Putamen (tissue), 1 donor: Measurements from ENCODE around the gene PIWIL1.

Source experiments
- DNase-seq: peaks from one replicate; pipeline ENCODE4 v3.0.0-alpha.2; 2016; ENCODE audit warnings: low spot score

Gene PIWIL1

DNA sequence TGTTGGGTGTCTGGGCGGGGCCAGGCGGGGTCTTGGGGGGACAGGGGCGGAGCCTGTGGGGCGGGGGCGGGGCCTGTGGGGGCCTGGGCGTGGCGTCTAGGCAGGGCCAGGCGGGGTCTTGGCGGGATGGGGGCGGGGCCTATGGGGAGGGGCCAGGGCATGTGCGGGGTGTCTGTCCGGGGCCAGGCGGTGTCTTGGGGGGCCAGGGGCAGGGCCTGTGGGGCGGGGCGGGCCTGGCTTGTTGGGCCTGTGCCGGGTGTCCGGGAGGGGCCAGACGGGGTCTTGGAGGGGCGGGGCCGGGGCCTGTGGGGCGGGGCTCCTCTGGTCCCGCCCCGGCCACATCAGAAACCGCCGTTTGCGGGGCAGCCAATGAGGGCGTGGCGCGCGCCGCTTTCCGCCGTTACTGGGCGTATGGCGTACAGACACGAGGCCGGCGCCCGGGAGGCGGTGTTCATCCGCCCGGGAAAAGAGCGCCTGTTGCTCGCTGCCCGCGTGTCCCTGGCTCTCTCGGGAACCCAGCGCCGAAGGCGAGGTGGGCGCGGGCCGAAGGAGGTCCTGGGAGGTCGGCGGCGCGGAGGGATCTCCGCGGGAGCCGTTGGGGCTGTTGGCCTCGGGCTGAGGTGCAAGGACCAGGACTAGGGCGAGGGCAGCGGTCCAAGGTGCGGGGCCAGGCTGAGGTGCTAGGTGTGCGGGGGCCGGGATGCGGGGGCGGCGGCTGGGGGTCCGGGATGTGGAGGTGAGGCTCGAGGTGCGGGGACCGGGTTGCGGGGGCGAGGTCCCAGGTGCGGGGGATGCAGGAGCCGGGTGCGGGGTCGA is at the start of gene PIWIL1:
Gene PIWIL1, plus strand, starts transcription at position 400 of the 816 bp plus-strand sequence. CDS start 4,705 bp downstream, outside the sequence.
- no peak for DNase-seq

GRCh38 chr12:130288206-130288605 is 49.5 kb upstream of the PIWIL1 start:
- DNase-seq = no peak

- no peak for DNase-seq
Measured at GRCh38 chr12:130288691-130289090, 49.0 kb upstream of the PIWIL1 start.

GRCh38 chr12:130290114-130290513 is 47.6 kb upstream of the PIWIL1 start:
- no peak for DNase-seq

GRCh38 chr12:130298322-130299021 is 39.2 kb upstream of the PIWIL1 start:
- no peak for DNase-seq

DNA sequence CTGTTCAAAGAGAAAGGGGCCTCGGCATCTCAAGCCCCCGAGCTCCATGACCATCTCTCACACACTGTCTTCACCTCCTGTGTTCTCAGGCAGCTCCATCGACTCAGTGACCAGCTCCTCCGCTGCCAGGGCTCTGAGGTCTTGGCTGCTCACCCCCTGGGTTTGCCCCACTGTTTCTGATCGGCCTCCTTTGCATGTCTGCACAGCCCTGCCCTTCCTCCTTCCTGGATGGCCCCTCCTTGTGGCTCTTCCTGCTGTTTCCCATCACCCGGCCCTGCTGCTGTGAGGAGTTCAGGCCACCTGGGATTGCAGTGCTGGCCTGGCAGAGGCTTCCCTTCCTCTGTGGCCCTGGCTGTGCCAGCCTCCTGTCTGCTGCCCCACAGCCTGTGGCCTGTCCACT is 38.1 kb upstream of the PIWIL1 start:
- DNase-seq = no peak

GRCh38 chr12:130300090-130300489 is 37.6 kb upstream of the PIWIL1 start:
- DNase-seq = no peak

DNA sequence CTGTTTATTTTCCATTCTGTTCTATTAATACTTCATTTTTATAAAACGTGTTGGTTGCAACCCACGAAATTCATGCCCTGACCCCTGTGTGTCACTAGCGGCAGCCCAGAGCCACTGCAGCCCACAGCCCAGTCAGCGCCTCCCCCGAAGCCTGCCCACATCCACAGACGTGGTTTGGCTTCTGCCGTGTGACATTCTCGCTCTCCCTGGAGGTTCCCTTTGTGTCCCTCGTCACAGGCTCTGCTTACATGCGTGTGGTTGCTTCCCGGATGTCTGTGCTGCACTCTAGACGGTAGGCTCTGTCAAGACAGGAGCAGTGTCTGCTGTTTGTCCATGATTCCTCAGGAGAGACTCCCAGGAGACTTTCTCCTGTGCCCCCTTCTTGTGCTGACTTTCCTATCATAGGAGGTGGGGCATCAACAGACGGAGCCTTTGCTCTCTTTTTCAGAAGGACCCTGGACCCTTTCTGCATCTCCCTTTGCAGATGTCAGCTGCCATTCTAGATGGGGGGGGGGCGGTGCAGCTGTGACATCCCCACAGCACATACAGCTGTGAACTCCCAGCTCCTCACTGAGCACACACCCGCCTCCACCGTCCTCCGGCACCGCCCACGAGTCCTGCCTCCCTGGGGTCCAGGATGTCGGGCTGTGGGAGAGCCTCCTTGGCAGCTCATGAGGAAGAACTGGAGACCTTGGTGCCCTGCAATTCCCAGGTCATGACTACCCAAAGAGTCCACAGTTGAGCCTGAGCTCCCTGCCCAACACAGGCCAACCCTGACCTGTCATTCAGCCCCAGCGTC is 36.8 kb upstream of the PIWIL1 start:
- DNase-seq = no peak

- DNase-seq = no peak
Measured at GRCh38 chr12:130301559-130301958, 36.1 kb upstream of the PIWIL1 start.

GRCh38 chr12:130303781-130304180 is 33.9 kb upstream of the PIWIL1 start:
- no peak for DNase-seq

DNA sequence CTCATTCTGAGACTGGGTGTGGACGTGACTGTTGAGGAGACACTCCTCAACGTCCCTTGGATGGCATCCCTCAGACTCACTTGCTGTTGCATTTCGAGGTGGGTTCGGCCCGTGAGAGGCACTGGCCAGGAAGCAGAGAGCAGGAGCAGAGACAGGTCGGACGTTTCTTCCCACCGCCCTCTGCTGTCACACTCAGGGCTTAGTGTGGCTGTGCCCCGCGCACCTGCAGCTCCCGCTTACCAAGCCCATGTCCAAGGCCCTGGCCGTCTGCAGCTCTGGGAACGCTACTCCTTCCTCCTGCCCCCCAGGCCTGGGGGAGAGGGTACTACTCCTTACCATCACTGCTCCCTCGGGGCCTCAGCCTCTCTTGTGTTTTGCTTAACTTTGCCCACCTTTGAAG is 29.8 kb upstream of the PIWIL1 start:
- no peak for DNase-seq

- DNase-seq = no peak
Measured at GRCh38 chr12:130308393-130308792, 29.3 kb upstream of the PIWIL1 start.

DNA sequence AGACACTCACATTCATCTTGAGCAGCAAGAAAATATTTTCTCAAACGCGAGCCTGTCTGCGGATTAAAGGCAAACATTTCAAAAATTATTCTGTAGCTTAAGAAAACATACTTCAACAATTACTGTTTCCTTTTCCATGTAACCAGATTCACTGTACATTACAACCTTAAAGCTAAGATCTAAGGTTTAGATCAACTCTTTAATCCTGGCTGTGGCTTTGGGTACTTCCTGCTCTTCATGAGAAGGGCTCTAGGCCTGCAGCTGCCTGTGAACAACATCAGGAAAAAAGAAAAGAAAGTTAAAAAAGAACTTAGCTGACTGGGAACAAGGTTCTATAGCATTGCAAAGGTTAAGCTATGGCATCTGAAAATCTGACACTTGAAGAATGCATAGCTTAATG is 21.4 kb upstream of the PIWIL1 start:
- DNase-seq = no peak

GRCh38 chr12:130320536-130320935 is 17.2 kb upstream of the PIWIL1 start:
- no peak for DNase-seq

DNA sequence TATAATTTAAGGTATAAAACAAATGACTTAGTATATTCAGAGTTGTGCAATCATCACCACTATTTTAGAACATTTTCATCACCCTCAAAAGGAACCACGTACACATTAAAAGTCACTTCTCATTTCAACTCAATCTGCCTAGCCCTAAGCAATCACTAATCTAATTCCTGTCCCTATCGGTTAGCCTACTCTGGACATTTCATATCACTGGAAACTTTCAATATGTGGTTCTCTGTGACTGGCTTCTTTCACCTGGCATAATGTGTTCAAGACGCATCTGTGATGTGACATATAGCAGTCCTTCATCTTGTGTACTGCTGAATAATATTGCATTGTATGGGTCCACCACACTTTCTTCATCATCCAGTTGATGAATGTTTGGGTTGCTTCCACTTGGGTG is 15.4 kb upstream of the PIWIL1 start:
- no peak for DNase-seq

DNA sequence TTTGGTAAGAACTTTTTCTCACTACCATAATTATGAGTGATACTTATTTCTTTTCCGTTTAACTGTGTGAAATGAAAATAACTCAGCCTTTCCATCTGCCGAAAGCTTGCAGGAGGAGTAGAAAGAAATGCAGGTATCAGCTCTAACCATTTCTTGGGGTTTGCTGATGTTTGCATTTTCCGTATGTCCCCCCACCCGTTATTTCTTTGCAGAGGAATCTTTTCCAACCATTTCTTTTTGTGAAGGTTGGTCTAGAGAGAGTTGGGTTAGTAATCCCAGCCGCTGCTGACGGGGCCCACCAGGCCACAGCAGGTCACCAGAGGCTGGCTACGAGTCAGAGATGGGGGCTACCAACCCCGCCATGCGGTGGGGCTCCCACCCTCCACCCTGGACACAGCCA is 7.0 kb upstream of the PIWIL1 start:
- DNase-seq = no peak

- DNase-seq = no peak
Measured at GRCh38 chr12:130331146-130331545, 6.5 kb upstream of the PIWIL1 start.

- DNase-seq = no peak
Measured at GRCh38 chr12:130333341-130333740, 4.3 kb upstream of the PIWIL1 start.

DNA sequence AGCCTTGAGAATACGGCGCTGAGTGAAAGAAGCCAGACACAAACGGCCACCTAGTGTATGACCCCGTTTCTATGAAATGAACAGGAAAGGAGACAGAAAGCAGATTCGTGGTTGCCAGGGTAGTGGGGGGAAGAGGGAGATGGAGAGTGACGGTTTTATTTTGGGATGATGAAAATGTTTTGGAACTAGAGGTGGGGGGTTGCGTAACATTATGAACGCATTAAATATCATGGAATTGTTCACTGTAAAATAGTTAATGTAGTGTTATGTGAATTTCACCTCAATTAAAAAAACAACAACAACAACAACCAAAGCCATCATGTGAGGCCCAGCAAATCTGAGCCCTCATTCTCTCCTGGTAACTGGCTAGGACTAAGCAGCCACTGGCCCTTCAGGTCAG is 3.3 kb upstream of the PIWIL1 start:
- DNase-seq = no peak

DNA sequence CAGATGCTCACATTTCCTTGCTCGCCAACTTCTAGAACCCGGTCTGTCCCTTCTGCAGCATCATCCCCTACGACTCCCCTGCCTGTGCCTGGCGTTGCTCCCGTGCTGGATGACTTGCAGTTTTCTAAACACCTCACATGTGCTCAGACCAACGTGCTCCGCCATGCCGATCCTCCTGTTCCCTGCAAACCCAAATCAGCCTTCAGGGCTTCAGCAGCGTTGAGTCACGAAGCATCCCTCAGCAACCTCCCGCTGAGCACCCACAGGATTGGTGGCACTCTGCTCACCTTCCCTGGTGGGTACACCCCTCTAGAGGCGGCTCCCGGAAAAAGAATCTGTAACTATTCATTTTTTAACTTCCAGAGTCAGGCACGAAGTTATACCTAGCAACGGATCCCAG is 2.8 kb upstream of the PIWIL1 start:
- DNase-seq = peak; percentile 24

DNA sequence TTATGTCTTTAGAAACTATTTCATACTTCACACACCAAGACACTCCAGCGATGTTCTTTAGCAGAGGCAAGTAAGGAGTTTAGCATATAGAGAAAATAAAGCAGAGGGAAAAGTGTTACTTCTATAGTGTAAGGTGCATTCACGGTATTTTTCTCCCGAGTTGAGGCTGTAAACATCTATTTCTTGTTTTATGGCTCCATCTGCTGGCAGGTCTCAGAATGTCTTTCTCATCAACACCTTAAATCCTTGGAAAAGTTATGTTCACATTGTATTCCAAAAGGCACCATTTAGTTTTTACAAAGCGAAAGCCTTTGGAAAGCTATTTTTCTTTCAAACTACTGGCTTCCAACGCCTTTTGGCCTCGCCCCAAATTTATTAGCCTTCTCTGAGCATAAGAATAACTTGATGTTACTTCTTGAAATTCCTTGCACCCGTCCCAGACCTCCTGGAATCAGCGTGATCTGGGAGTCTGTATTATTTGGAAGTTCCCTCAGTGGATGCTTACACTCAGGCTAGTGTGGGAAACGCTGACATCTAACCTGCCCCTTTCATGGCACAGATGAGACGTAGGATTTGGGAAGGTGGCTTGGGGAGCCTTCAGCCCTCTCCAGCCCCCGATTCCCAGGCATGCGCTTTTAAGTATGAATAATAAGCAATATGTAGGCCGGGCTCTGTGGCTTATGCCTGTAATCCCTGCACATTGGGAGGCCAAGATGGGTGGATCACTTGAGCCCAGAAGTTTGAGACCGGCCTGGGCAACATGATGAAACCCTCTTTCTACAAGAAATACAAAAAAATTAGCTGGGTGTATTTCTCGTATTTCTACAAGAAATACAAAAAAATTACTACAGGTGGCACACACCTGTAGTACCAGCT is 1.9 kb upstream of the PIWIL1 start:
- peak; percentile 70 for DNase-seq
